Caco-2 (cell line): Measurements from ENCODE around the gene OR5K2. TPM values are rescaled to one million over a fixed set of nuclear protein-coding genes. Genes with fewer than 3 reads are reported as not detected.

Experiments used
- BruUV-seq: library from RNA; stranded (reverse); fragments of 400-500 nt; replicated peaks from 2 replicates; lab custom pipeline; 2021; lab: Mats Ljungman, UMichigan
- CTCF ChIA-PET: fragments of 300-600 bp; sonication (Branson Sonifier 250); formaldehyde crosslinking; loops from one replicate; lab custom pipeline; 2022; ENCODE audit warnings: antibody characterized with exemption; lab: Charles Lee
- POLR2A ChIA-PET: fragments of 300-600 bp; sonication (Branson Sonifier 250); formaldehyde crosslinking; loops from one replicate; lab custom pipeline; 2022; ENCODE audit warnings: antibody characterized with exemption; lab: Charles Lee
- DNase-seq, 2 experiments: peaks; one replicate each; pipeline versions ENCODE4 v3.0.0 to v3.0.0-alpha.2; 2020 to 2022
- H3K27me3 ChIP-seq: replicated peaks from 2 replicates; pipeline ENCODE4 v1.6.0; 2011; ENCODE audit warnings: low read length; ENCODE audit not compliant: control insufficient read depth, insufficient read depth
- H3K36me3 ChIP-seq: 2 replicates; pipeline ENCODE4 v1.5.1; 2011; ENCODE audit warnings: low read length; ENCODE audit not compliant: control insufficient read depth, insufficient read depth
- H3K4me1 ChIP-seq: fragments of 250-450 bp; sonication (Bioruptor Pico); 2 replicates; pipeline ENCODE4 v1.5.1; 2020; ENCODE audit warnings: mild to moderate bottlenecking
- H3K4me3 ChIP-seq: 2 replicates; pipeline ENCODE4 v1.5.1; 2011; ENCODE audit warnings: low read depth, mild to moderate bottlenecking, control low read depth, low read length
- H3K9me3 ChIP-seq: fragments of 250-450 bp; sonication (Bioruptor Pico); 2 replicates; pipeline ENCODE4 v1.5.1; 2020; ENCODE audit warnings: mild to moderate bottlenecking, moderate library complexity
- H3K27ac Mint-ChIP-seq: one replicate; pipeline ENCODE4 v1.8.0; 2022; ENCODE audit warnings: mixed read lengths; ENCODE audit not compliant: unreplicated experiment
- H3K27me3 Mint-ChIP-seq: one replicate; pipeline ENCODE4 v1.8.0; 2022; ENCODE audit warnings: mixed read lengths; ENCODE audit not compliant: insufficient read depth, unreplicated experiment
- H3K36me3 Mint-ChIP-seq: one replicate; pipeline ENCODE4 v1.8.0; 2022; ENCODE audit warnings: mild to moderate bottlenecking, mixed read lengths; ENCODE audit not compliant: insufficient read depth, unreplicated experiment
- H3K4me1 Mint-ChIP-seq: one replicate; pipeline ENCODE4 v1.8.0; 2022; ENCODE audit warnings: low read depth, mixed read lengths; ENCODE audit not compliant: unreplicated experiment
- H3K4me3 Mint-ChIP-seq: one replicate; pipeline ENCODE4 v1.8.0; 2022; ENCODE audit warnings: mild to moderate bottlenecking, moderate library complexity, mixed read lengths; ENCODE audit not compliant: unreplicated experiment
- H3K9me3 Mint-ChIP-seq: one replicate; pipeline ENCODE4 v1.8.0; 2022; ENCODE audit warnings: mixed read lengths; ENCODE audit not compliant: unreplicated experiment
- intact Hi-C: fragments of 100-400 bp; cut with micrococcal nuclease; formaldehyde crosslinking; loops from one replicate; pipeline ENCODE4 v1.10.0; 2022; ENCODE audit not compliant: unreplicated experiment
- total RNA-seq: library from RNA; stranded (reverse); gene quantifications from 2 replicates; pipeline ENCODE4 v1.2.3, GENCODE V29; 2022
- TF ChIP-seq, protein P1 (sequence below), 2 experiments: fragments of 200-600 bp in 1 of 2; IDR thresholded peaks; 1 replicate in 1 of 2; 2 replicates in 1 of 2; pipeline versions ENCODE4 v1.5.1 to v1.8.0; 2011 to 2022; ENCODE audit warnings: antibody characterized with exemption in 1 of 2, control low read depth in 1 of 2, inconsistent platforms in 1 of 2, low read depth in 1 of 2, low read length in 1 of 2, mild to moderate bottlenecking in 1 of 2, moderate library complexity in 1 of 2; ENCODE audit not compliant: insufficient read depth in 1 of 2, severe bottlenecking in 1 of 2, unreplicated experiment in 1 of 2

Gene OR5K2
- total RNA-seq, 1 experiment from 2014 or later: not detected

DNA sequence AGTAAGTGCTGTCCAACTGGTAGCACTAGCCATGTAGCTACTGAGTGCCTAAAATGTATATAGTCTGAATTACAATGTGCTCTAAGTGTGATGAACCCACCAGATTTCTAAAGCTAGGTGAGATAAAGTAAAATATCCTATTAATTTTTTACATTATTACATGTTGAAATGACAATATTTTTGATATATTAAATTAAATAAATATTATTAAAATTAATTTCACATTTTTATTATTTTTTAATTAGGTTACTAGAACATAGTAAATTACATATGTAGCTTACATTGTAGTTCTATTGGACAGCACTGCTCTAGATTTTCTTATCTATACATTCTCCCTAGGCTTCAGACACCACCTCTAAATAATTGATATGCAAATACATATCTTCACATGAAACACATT, 43.7 kb upstream of the OR5K2 start:
- no peak overlapping the region for H3K4me3 Mint-ChIP-seq
- BruUV-seq: no TSS peak
- Histone ChIP-seq H3K27me3 (no peaks in the 10 kb centered on the region), H3K36me3 (no peaks in the 10 kb centered on the region), H3K9me3 (no peaks in the 10 kb centered on the region), H3K4me3 (no peak overlapping the region), H3K4me1 (no peaks in the 10 kb centered on the region)
- no peaks in the 10 kb centered on the region for H3K36me3 Mint-ChIP-seq
- H3K4me1 Mint-ChIP-seq: no peaks in the 10 kb centered on the region
- no peak overlapping the region for H3K27ac Mint-ChIP-seq
- TF ChIP-seq, protein P1, sequence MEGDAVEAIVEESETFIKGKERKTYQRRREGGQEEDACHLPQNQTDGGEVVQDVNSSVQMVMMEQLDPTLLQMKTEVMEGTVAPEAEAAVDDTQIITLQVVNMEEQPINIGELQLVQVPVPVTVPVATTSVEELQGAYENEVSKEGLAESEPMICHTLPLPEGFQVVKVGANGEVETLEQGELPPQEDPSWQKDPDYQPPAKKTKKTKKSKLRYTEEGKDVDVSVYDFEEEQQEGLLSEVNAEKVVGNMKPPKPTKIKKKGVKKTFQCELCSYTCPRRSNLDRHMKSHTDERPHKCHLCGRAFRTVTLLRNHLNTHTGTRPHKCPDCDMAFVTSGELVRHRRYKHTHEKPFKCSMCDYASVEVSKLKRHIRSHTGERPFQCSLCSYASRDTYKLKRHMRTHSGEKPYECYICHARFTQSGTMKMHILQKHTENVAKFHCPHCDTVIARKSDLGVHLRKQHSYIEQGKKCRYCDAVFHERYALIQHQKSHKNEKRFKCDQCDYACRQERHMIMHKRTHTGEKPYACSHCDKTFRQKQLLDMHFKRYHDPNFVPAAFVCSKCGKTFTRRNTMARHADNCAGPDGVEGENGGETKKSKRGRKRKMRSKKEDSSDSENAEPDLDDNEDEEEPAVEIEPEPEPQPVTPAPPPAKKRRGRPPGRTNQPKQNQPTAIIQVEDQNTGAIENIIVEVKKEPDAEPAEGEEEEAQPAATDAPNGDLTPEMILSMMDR (IDR thresholded peaks at IDR 0.05; ENCODE audit: insufficient read depth in 1 of 2, low read depth in 1 of 2, low read length in 1 of 2, severe bottlenecking in 1 of 2, unreplicated experiment in 1 of 2): no peak
- H3K9me3 Mint-ChIP-seq: no peaks in the 10 kb centered on the region
- intact Hi-C loops: no loop called here
- POLR2A ChIA-PET: no interaction called here
- CTCF ChIA-PET: interaction anchor here (0.6 kb wide), 1 partner anchor 118 kb away, joined by 4 read pairs; no protein-coding TSS in a partner anchor
- no peak for DNase-seq
- no peaks in the 10 kb centered on the region for H3K27me3 Mint-ChIP-seq

DNA sequence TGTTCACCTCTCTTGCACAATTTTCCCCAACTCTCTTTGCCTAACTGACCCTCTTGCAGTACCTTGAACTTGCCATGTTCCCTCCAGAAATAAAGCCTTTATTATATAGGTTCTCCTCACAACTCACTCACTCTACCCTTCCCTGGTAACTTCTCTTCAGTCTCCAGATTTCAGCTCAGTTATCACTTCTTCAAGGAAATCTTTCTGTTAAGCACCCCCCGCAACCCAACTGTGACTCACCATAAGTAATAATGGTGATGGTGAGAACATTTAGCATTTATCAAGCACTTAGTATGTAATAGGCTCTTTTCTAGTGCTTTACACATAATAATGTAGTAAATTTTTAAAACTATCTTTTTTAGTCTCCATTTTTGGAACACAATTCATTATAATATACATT, 42.6 kb upstream of the OR5K2 start:
- ChIA-PET POLR2A (no interaction called here), CTCF (no interaction called here)
- H3K27ac Mint-ChIP-seq: no peak overlapping the region
- H3K36me3 Mint-ChIP-seq: no peaks in the 10 kb centered on the region
- Histone ChIP-seq H3K9me3 (no peaks in the 10 kb centered on the region), H3K27me3 (no peaks in the 10 kb centered on the region), H3K4me3 (no peak overlapping the region), H3K4me1 (no peaks in the 10 kb centered on the region), H3K36me3 (no peaks in the 10 kb centered on the region)
- H3K27me3 Mint-ChIP-seq: no peaks in the 10 kb centered on the region
- DNase-seq: no peak
- TF ChIP-seq, protein P1 (IDR thresholded peaks at IDR 0.05; ENCODE audit: insufficient read depth in 1 of 2, low read depth in 1 of 2, low read length in 1 of 2, severe bottlenecking in 1 of 2, unreplicated experiment in 1 of 2): no peak
- no TSS peak for BruUV-seq
- no peaks in the 10 kb centered on the region for H3K4me1 Mint-ChIP-seq
- H3K9me3 Mint-ChIP-seq: no peaks in the 10 kb centered on the region
- intact Hi-C loops: no loop called here
- no peak overlapping the region for H3K4me3 Mint-ChIP-seq

DNA sequence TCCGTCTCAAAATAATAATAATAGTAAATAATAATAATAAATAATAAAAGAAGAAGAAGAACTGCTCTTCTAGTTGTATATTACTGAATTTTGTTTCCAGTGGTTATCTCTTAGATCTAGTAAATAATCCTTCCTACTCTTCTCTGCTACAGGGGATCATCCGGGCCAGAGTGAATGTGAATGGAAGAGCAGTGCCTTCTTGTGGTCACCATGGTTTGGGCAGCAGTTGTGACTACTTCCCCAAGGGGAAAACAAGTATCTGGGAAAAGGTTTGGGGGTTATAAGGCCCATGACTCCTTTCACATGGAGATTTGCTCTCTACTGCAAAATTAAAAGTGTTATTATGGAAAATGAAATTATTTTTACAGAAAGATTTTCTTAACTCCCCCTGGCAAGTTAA, 39.9 kb upstream of the OR5K2 start:
- Histone ChIP-seq H3K27me3 (no peaks in the 10 kb centered on the region), H3K36me3 (no peaks in the 10 kb centered on the region), H3K4me1 (no peaks in the 10 kb centered on the region), H3K4me3 (no peak overlapping the region), H3K9me3 (no peaks in the 10 kb centered on the region)
- Mint-ChIP-seq H3K36me3 (no peaks in the 10 kb centered on the region), H3K27me3 (peaks cover 4% of the 10 kb centered on the region), H3K4me3 (no peak overlapping the region), H3K4me1 (no peaks in the 10 kb centered on the region), H3K27ac (no peak overlapping the region), H3K9me3 (no peaks in the 10 kb centered on the region)
- no peak for DNase-seq
- POLR2A ChIA-PET: no interaction called here
- CTCF ChIA-PET: no interaction called here
- no TSS peak for BruUV-seq
- intact Hi-C loops: no loop called here
- TF ChIP-seq, protein P1 (IDR thresholded peaks at IDR 0.05; ENCODE audit: insufficient read depth in 1 of 2, low read depth in 1 of 2, low read length in 1 of 2, severe bottlenecking in 1 of 2, unreplicated experiment in 1 of 2): no peak
